ENCODE measurements around the gene PCDH10. TPM values are rescaled to one million over a fixed set of nuclear protein-coding genes. Genes with fewer than 3 reads are reported as not detected.

The PCDH10 gene
- total and polyA plus RNA-seq, 2 donors (not counting 3 experiments of a cell fraction or from before 2014, with no cell fraction given) = 56.5 to 91.0 TPM

GRCh38 chr4:133149932-133150471 lies 908 bp downstream of the PCDH10 start:
- Histone ChIP-seq H3K9me3 (replicated peaks; ENCODE audit: control insufficient read depth, insufficient read depth, low read length) (no peaks in the 10 kb centered on the region), H4K20me1 (replicated peaks; ENCODE audit: control insufficient read depth, extremely low read depth, insufficient read depth, low read length) (no peaks in the 10 kb centered on the region), H3K4me1 (ENCODE audit: control insufficient read depth, extremely low read depth, insufficient read depth, low read length) (peaks cover 39% of the 10 kb centered on the region), H3K79me2 (ENCODE audit: control insufficient read depth, insufficient read depth, low read length) (peaks cover 47% of the 10 kb centered on the region), H3K9me1 (replicated peaks; ENCODE audit: control insufficient read depth, extremely low read depth, insufficient read depth, low read length) (no peaks in the 10 kb centered on the region), H2AFZ (ENCODE audit: low read depth, low read length) (peak overlapping the region; percentile 86), H3K4me3 (replicated peaks in 1 of 3; ENCODE audit: insufficient read depth in 1 of 3, low read depth in 1 of 3, low read length in 3 of 3) (peak overlapping the region; percentile 56 to 90 (median 67)), H3K9ac (replicated peaks; ENCODE audit: extremely low read depth, insufficient read depth, low read length) (peak overlapping the region; percentile 72), H3K27ac (ENCODE audit: insufficient read depth, low read depth, low read length) (peak overlapping the region; percentile 67), H3K36me3 (ENCODE audit: control insufficient read depth in 2 of 2, extremely low read depth in 1 of 2, insufficient read depth in 2 of 2, low read length in 2 of 2) (no peaks in the 10 kb centered on the region), H3K27me3 (ENCODE audit: control insufficient read depth in 2 of 2, insufficient read depth in 2 of 2, low read length in 2 of 2) (no peaks in the 10 kb centered on the region), H3K4me2 (ENCODE audit: insufficient read depth, low read length) (peak overlapping the region; percentile 97)
- dilution Hi-C loops (cut with MboI; ENCODE audit: extremely low pct_ligation_motif_present, low sequenced_read_pairs) (no loop called here), intact Hi-C loops (cut with micrococcal nuclease) (loop anchor here (5.0 to 10.0 kb wide), 7 partner anchors 158 to 1475 kb away; partner anchors contain the start of gene PABPC4L)
- DNase-seq (ENCODE audit: low read depth, low spot score) (peak; percentile 59), FAIRE-seq (peak; percentile 18)
- TF ChIP-seq MAX (IDR thresholded peaks at IDR 0.05; ENCODE audit: insufficient read depth, insufficient read length) (no peak), POLR2AphosphoS5 (IDR thresholded peaks at IDR 0.05; ENCODE audit: insufficient read depth, low read depth, low read length) (peak; percentile 33), GATA2 (IDR thresholded peaks at IDR 0.05; ENCODE audit: insufficient read depth, insufficient read length, low read depth, low read length) (peak; percentile 3), EZH2 (IDR thresholded peaks at IDR 0.05; ENCODE audit: borderline replicate concordance, low read depth, low read length, severe bottlenecking) (no peak), FOS (IDR thresholded peaks at IDR 0.05; ENCODE audit: borderline replicate concordance, insufficient read depth, low read length) (peak; percentile 32)
- no TSS peak for BruUV-seq (replicated peaks)
- POLR2A ChIA-PET = interaction anchor here (0.6 to 2.1 kb wide), 7 partner anchors 8 to 1510 kb away, joined by 3 to 14 read pairs (median 6); no protein-coding TSS in a partner anchor
- CTCF ChIA-PET = interaction anchor here (0.6 to 1.3 kb wide), 7 partner anchors 8 to 1627 kb away, joined by 3 to 5 read pairs (median 3); no protein-coding TSS in a partner anchor

Data from endothelial cell of umbilical vein (primary cell).